Tibial nerve (tissue), 3 donors: ENCODE measurements around the gene KRT86.

Experiments
- CTCF ChIP-seq, 5 experiments: fragments of 200-600 bp in 3 of 5; fragments of 450-650 bp in 2 of 5; sonication (generic) in 3 of 5; IDR thresholded peaks; one replicate each; pipeline ENCODE4 v1.5.1; 2016 to 2019; ENCODE audit warnings: antibody characterized with exemption in 5 of 5, mild to moderate bottlenecking in 3 of 5, moderate library complexity in 2 of 5
- POLR2A ChIP-seq, 2 donors: fragments of 450-650 bp; IDR thresholded peaks; one replicate each; pipeline ENCODE4 v1.6.1; 2017; ENCODE audit warnings: antibody characterized with exemption in 2 of 2, mild to moderate bottlenecking in 2 of 2, moderate library complexity in 2 of 2

DNA sequence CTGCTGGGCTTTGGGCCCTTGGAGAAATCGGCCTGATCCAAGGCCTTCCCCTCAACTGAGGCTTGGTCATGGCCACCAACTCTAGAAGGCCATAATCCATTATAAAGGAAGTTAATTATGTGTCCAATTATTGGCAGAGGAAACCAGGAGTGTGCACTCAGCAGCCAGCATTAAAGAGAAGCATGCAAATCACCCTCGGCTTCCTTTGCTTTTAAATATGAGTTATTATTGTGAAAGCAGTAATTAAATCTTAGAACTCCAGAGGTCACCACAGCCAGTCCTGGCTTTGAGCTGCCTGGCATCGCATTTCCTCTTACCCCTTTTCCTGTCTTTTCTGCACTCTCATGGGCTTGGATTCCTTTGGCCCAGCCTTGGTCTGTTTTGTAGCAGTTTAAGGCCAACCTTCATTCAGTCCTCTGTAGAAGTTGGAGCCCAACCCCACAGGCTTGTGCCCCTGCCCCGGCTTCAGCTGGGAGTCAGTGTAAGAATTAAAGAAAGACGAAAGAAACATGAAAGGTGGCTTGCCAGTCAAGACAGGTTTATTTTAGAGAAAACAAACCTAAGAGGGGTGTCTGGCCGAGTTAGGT is 14.7 kb upstream of the KRT86 start:
- TF ChIP-seq CTCF (IDR thresholded peaks at IDR 0.05), result no peak
- no peak for TF ChIP-seq POLR2A (IDR thresholded peaks at IDR 0.05)
